GM12892 (cell line): Measurements from ENCODE around the gene GMPR2.
"Not testable (repeated sequence)": the region's sequence is repeated elsewhere in the genome, so short reads cannot be mapped to it uniquely, and the experiment has no call there.

Source experiments
- DNase-seq: peaks from one replicate; pipeline ENCODE4 v3.0.0; 2011; ENCODE audit not compliant: insufficient read length
- FAIRE-seq: peaks from 2 replicates; lab custom pipeline; 2011; peaks lifted over from hg19 to GRCh38; lab: Jason Lieb, UNC
- POLR2A ChIP-seq: IDR thresholded peaks from 2 replicates; pipeline ENCODE4 v1.6.1; 2011; ENCODE audit warnings: low read depth, low read length, control low read depth
- POLR2AphosphoS5 ChIP-seq: IDR thresholded peaks from 2 replicates; pipeline ENCODE4 v1.6.1; 2011; ENCODE audit warnings: low read depth, low read length, control low read depth
- TAF1 ChIP-seq: IDR thresholded peaks from 2 replicates; pipeline ENCODE4 v1.6.1; 2011; ENCODE audit warnings: low read depth, mild to moderate bottlenecking, control low read depth, low read length, borderline replicate concordance

The GMPR2 gene

DNA sequence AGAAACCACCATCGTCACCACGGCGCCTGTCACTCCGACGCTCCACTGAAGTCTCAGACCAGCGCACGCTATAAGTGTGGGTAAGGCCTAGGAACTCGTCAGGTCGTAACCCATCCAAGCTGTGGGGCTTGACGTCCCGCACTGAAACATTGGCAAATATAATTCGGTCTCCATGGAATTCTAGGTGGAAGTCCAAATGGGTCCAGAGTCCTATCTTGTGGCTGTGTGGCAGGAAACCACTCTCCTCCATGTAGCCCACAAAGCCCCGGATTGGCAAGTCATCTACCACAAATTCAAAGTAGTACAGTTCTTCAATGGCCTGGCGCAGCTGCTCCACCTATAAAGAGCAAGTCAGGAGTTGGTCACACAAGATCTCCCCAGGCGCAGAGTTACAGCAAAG is 39.8 kb upstream of the GMPR2 start:
- no peak for DNase-seq
- no peak for FAIRE-seq
- TF ChIP-seq POLR2A (no peak), TAF1 (no peak), POLR2AphosphoS5 (no peak)

DNA sequence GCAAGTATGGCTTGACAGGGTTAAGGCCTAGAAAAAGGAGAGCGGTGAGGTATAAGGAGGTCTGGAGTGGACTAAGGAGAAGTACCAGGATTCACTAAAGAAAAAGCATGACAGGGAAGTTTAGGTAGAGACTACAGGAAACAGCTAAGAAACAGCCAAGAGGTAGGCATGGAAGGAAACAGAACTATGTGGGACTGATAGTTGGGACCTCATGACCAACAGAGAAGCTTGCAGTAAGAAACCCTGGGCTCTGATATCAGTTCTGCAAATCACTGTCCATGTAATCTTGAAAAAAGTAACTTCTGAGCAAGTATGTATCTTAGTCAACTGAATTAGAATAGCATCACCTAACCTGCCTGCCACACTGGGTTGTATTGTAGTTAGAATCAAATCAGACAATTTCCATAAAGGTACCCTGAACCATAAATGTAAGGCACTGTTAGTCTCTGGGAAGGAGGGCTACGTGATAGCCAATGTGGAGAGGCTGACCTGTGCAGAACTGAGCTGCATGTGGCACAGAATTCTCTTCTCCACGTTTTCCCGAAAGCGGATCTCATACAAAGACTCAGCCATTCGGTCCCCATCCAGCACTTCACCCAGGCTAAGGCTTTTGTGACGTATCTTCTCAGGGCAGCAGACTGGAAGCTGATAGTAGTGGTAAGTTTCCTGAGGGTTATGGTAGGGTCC is 38.4 kb upstream of the GMPR2 start:
- TF ChIP-seq POLR2AphosphoS5 (no peak), TAF1 (no peak), POLR2A (no peak)
- DNase-seq (no peak), FAIRE-seq (no peak)

DNA sequence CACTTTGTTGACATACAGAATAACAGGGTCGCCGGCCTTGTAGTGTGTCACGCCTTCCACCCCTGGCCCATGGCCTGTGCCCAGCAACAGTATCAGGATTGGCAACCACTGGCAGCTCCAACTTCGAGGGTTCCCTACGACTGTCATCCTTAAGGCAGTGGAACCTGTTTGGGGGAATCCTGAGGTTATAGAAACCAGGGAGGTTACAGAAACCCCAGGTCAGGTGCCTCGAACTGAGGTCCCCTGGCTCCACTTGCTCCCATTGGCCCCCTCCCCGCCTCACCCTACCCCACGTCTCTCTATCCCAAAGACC is 37.9 kb upstream of the GMPR2 start:
- FAIRE-seq (no peak), DNase-seq (no peak)
- TF ChIP-seq POLR2AphosphoS5 (no peak), TAF1 (no peak), POLR2A (no peak)

DNA sequence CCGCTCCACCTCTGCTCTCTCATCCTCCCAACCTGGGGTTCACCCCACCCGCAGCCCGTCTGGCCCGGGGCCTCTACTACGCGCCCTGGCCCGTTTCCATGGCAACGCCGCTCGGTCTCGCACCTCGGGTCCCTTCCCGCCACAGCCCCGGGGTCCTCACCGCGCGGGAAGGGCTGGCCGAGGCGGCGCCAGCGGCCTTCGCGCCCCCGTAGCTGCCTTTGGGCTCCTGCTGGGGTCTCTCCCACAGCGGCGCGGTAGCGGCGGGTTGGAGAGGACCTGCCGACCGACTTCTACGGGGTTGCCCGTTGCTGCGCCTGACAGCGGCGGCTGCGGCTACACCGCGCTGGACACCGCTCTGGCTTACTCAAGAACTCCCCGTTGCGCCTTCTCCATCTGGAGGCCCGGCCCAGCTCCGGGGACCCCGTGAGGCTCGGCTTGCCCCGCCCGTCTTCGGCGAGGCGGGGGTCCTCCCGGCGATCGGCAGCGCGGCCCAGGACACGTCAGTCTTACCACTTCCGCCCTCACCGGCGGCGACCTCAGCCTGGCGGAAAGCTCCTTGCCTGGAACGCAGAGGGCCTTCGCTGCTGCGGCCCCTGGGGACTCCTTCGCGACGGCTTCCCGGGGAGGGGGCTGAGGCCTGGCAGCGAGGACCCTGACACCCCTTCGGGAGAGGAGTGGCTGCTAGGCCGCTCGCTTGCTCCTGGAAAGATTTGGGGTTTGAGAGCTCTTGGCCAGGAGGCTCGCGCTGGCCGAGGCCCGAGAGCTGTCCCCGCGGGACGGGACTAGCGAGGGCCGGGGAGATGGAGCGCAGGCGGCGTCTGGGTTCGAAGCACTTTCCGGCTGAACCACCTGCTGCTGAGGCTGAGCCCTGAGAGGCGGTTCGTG is 37.3 kb upstream of the GMPR2 start, which contains the start of gene TM9SF1:
Gene TM9SF1 (minus strand): TSS at position 256 of the 885 bp plus-strand sequence. CDS start 422 bp downstream, outside the sequence.
- DNase-seq (peak; percentile 94), FAIRE-seq (peak; percentile 92)
- TF ChIP-seq POLR2A (peak; percentile 72), TAF1 (peak; percentile 14; the same call in 1 of the 2 replicates), POLR2AphosphoS5 (peak; percentile 57; the same call in 1 of the 2 replicates)

GRCh38 chr14:24196071-24197055 is 36.4 kb upstream of the GMPR2 start:
- TF ChIP-seq POLR2A: no peak
- no peak; the same call in 1 of the 2 replicates for TF ChIP-seq POLR2AphosphoS5
- TF ChIP-seq TAF1: no peak
- DNase-seq: no peak
- FAIRE-seq: peak; percentile 53

DNA sequence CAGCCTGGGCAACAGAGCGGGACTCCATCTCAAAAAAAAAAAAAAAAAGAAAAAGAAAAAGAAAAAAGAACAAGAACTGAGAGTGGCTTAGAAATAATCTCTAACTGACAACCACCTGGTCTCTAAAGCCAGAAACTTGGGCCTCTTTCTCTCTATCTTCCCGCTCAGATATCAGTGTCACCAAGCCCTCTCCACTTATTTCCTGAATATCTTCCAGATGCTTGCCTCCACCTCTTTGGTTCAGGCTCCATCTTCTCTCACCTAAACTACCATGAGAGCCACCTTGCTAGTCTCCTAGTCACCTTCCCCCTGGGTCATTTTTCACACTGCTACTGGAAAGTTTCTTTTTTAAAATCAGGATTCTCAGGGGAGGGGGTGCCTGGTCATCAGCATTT is 35.7 kb upstream of the GMPR2 start:
- DNase-seq (no peak), FAIRE-seq (no peak)
- no peak for TF ChIP-seq POLR2A
- no peak for TF ChIP-seq POLR2AphosphoS5
- TF ChIP-seq TAF1: no peak

DNA sequence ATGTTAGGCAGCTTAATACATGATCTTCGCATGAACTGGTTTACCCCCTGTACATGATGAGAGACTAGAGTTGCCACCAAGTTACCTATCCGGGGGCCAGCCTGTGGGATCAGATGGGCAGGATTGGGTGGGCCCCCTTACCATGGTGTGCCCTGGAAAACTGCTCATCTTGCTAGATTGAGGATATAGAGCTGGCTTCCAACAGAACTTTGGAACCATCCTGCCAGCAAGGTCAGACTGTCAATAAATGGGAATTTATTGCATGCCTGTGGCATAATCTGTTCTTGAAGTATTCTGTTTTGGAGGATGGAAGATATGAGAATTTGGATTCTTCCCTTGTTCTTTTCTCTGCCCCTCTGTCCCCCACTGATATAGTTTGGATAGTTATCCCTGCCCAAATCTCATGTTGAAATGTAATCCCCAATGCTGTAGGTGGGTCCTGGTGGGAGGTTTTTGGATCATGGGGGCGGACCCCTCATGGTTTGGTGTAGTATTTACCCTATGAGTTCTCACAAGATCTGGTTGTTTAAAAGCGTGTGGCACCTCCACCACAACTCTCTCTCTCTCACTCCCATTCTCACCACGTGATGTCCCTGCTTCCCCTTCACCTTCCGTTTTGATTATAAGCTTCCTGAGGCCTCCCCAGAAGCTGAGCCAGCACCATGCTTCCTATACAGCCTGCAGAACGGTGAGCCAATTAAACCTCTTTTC is 33.8 kb upstream of the GMPR2 start:
- DNase-seq: no peak
- TF ChIP-seq POLR2A (no peak), POLR2AphosphoS5 (no peak), TAF1 (no peak)
- no peak for FAIRE-seq

GRCh38 chr14:24202538-24202937 is 30.2 kb upstream of the GMPR2 start:
- DNase-seq, FAIRE-seq: not testable (repeated sequence)

GRCh38 chr14:24203249-24203886 is 29.4 kb upstream of the GMPR2 start:
- not testable (repeated sequence) for DNase-seq, FAIRE-seq

DNA sequence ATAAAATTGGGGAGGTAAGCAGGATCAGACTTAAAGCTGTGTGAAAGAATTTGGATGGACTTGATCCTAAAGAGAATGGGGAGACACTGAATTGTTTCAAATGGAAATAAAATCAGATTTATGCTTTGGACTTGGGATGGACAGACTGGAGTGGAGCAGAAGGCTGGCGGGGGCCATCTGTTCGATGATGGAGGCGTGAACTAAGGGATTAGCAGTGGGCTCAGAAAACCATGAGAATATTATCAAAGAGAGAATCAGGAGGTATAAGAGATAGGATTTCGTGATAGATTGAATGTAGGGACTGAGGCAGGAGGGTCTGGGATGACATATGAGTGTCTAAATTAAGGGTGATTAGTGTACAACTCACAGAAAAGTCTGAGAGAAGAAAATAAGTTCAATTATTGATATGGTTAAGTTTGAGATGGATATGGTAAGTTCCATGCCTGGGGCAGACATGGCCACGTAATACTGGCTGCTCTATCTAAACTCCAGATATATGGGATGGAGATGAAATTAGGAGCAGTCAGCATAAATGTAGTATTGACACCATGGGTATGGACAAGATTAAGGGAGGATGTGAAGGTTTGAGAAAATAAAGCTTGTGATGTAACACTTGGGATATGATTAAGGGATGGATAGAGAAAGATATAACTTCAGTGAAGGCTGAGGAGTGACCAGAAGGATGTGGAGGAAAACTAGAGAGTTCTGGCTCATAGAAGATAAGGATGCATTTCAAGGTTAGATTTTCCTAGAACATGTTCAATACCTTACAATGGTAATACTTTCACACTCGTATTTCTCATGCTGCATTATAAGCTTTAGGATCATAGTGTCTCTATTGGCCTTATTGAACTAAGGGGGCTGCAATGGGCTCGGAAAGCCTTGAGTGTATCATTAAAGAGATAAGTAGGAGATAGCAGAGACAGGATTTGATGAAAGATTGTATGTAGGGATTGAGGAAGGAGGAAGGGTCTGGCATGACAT is 28.3 kb upstream of the GMPR2 start:
- FAIRE-seq (no peak), DNase-seq (no peak)
- TF ChIP-seq POLR2A: 0 out of 2 replicates have a peak, but pooled peaks have one; percentile 1
- no peak for TF ChIP-seq TAF1
- TF ChIP-seq POLR2AphosphoS5: no peak
